GM13976 (cell line): Measurements from ENCODE around the gene NHLRC3.
"Not testable (repeated sequence)": the region's sequence is repeated elsewhere in the genome, so short reads cannot be mapped to it uniquely, and the experiment has no call there.

Experiments used
- DNase-seq: peaks from one replicate; pipeline ENCODE4 v3.0.0; 2012; ENCODE audit warnings: low spot score
- CTCF ChIP-seq: IDR thresholded peaks from 2 replicates; pipeline ENCODE4 v1.5.1; 2012; ENCODE audit warnings: borderline replicate concordance, mild to moderate bottlenecking; ENCODE audit not compliant: insufficient read depth; ENCODE audit errors: extremely low read depth, missing control alignments, control extremely low read depth
- in situ Hi-C: fragments of 300-500 bp; cut with MboI; formaldehyde crosslinking; loops from one replicate; pipeline ENCODE4 v1.12.0; 2022; ENCODE audit warnings: low sequenced_read_pairs, mixed read lengths, inconsistent platforms; ENCODE audit not compliant: unreplicated experiment

The NHLRC3 gene

GRCh38 chr13:39037880-39038568, at the start of gene NHLRC3, which contains the start of gene PROSER1:
TSS of gene NHLRC3 (plus strand) at chr13:39038456. CDS start at chr13:39038640, 184 bp downstream.
TSS of gene PROSER1 (minus strand) at chr13:39038089. CDS start at chr13:39037242, 847 bp downstream.
- in situ Hi-C loops, result no loop called here
- peak; percentile 89 for DNase-seq
- no peak for TF ChIP-seq CTCF

- in situ Hi-C loops, result no loop called here
- TF ChIP-seq CTCF, result no peak
- DNase-seq, result no peak
These were observed 47.6 kb upstream of the NHLRC3 start, which contains the start of gene STOML3 for GRCh38 chr13:38990693-38991092. TSS of gene STOML3 (minus strand) at chr13:38990831. CDS start at chr13:38990721, 110 bp downstream.

GRCh38 chr13:38993381-38993780, 44.9 kb upstream of the NHLRC3 start:
- in situ Hi-C loops, result no loop called here
- no peak for TF ChIP-seq CTCF
- no peak for DNase-seq

GRCh38 chr13:38998739-38999138, 39.5 kb upstream of the NHLRC3 start:
- in situ Hi-C loops, result no loop called here
- TF ChIP-seq CTCF, result no peak
- no peak for DNase-seq

GRCh38 chr13:39006371-39007111, 31.7 kb upstream of the NHLRC3 start:
- in situ Hi-C loops, DNase-seq: not testable (repeated sequence)

GRCh38 chr13:39012608-39013007, 25.6 kb upstream of the NHLRC3 start:
- in situ Hi-C loops, result no loop called here
- TF ChIP-seq CTCF, result no peak
- no peak for DNase-seq

GRCh38 chr13:39013462-39013861, 24.8 kb upstream of the NHLRC3 start:
- in situ Hi-C loops, result no loop called here
- TF ChIP-seq CTCF, result no peak
- no peak for DNase-seq
